ENCODE data around the gene PTRH2.

The PTRH2 gene

DNA sequence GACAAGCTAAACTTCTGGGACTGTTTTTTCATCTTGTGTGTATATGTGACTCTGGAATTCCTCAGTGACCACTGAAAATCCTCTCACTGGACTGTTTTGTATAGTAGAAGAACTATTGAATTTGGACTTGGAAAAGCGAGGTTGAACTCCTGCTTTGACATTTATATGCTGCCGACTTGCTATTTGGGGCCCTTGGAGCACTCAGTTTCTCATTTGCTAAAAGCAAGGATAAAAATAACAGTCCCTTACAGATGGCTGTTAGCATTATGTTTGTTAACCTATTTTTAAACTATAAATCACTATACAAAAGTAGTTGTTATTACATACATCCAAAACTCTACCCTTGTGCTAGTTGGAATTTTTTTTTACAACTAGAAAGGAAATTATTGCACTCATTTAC is 9.2 kb upstream of the PTRH2 start:
- Histone ChIP-seq H3K27me3 (replicated peaks; ENCODE audit: control insufficient read depth, insufficient read depth, low read length) (no peaks in the 10 kb centered on the region), H3K4me3 (replicated peaks; ENCODE audit: low read depth, low read length) (no peak overlapping the region), H3K36me3 (ENCODE audit: control insufficient read depth, insufficient read depth, low read length) (no peaks in the 10 kb centered on the region)
- no peak for DNase-seq (ENCODE audit: extremely low read depth, insufficient read length)
- TF ChIP-seq, protein P1, sequence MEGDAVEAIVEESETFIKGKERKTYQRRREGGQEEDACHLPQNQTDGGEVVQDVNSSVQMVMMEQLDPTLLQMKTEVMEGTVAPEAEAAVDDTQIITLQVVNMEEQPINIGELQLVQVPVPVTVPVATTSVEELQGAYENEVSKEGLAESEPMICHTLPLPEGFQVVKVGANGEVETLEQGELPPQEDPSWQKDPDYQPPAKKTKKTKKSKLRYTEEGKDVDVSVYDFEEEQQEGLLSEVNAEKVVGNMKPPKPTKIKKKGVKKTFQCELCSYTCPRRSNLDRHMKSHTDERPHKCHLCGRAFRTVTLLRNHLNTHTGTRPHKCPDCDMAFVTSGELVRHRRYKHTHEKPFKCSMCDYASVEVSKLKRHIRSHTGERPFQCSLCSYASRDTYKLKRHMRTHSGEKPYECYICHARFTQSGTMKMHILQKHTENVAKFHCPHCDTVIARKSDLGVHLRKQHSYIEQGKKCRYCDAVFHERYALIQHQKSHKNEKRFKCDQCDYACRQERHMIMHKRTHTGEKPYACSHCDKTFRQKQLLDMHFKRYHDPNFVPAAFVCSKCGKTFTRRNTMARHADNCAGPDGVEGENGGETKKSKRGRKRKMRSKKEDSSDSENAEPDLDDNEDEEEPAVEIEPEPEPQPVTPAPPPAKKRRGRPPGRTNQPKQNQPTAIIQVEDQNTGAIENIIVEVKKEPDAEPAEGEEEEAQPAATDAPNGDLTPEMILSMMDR (IDR thresholded peaks at IDR 0.05; ENCODE audit: insufficient read depth, low read length, poor library complexity, severe bottlenecking), result no peak

DNA sequence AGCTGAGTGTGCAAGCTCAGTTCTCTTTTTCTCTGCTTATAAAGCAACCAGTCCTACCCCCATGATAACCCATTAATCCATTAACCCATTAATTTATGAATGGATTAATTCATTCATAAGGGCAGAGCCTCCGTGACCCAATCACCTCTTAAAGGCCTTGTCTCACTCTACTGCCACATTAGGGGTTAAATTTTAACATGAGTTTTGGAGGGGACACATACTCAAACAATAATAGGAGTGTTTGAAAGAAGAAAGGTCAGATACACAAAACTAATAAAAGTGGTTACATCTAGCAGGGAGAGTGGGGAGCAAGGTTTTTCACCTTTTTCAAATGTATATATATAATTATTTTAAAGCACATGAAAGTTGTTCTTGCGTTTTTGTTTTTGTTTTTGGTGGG is 7.0 kb upstream of the PTRH2 start:
- H3K36me3 ChIP-seq (ENCODE audit: control insufficient read depth, insufficient read depth, low read length), result no peaks in the 10 kb centered on the region
- H3K27me3 ChIP-seq (replicated peaks; ENCODE audit: control insufficient read depth, insufficient read depth, low read length), result no peaks in the 10 kb centered on the region
- H3K4me3 ChIP-seq (replicated peaks; ENCODE audit: low read depth, low read length), result no peak overlapping the region
- TF ChIP-seq, protein P1 (IDR thresholded peaks at IDR 0.05; ENCODE audit: insufficient read depth, low read length, poor library complexity, severe bottlenecking), result no peak
- no peak for DNase-seq (ENCODE audit: extremely low read depth, insufficient read length)

DNA sequence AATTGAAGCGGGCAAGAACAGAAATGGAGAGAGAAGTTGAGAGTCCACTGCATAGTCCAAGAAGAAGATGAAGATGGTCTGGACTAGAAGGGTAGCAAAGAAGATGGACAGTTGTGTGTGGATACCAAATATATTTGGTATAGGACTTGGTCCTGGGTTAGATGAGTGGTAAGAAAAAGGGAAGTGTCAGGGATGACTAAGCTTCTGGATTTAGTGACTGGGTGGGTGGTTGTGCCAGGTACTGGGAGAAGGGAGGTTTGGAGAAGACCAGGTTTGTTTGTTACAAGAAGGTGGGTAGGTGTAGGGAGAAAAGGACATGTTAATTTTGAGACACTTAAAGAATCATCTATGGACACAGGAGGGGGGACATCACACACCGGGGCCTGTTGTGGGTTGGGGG is 5.6 kb upstream of the PTRH2 start:
- no peak for DNase-seq (ENCODE audit: extremely low read depth, insufficient read length)
- H3K36me3 ChIP-seq (ENCODE audit: control insufficient read depth, insufficient read depth, low read length), result no peaks in the 10 kb centered on the region
- TF ChIP-seq, protein P1 (IDR thresholded peaks at IDR 0.05; ENCODE audit: insufficient read depth, low read length, poor library complexity, severe bottlenecking), result no peak
- no peak overlapping the region for H3K4me3 ChIP-seq (replicated peaks; ENCODE audit: low read depth, low read length)
- no peaks in the 10 kb centered on the region for H3K27me3 ChIP-seq (replicated peaks; ENCODE audit: control insufficient read depth, insufficient read depth, low read length)

DNA sequence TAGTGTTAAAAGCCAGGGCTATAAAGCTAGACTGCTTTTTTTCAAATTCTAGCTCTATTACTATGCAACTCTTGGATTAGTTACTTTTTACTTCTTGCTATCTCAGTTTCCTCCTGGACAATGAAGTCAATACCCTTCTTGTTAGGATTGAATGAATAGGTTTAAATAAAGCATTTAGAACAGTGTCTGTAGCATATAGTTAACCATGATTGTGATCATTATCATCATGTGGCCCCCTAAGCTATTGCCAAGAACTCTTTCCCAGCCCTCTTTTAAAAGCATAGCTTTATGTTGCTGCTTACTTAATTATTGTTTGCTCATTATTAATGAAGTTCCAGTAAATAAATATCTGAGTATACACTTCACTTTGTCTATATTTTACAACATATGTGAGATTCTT is 4.7 kb upstream of the PTRH2 start:
- TF ChIP-seq, protein P1 (IDR thresholded peaks at IDR 0.05; ENCODE audit: insufficient read depth, low read length, poor library complexity, severe bottlenecking), result no peak
- H3K27me3 ChIP-seq (replicated peaks; ENCODE audit: control insufficient read depth, insufficient read depth, low read length), result no peaks in the 10 kb centered on the region
- H3K36me3 ChIP-seq (ENCODE audit: control insufficient read depth, insufficient read depth, low read length), result no peaks in the 10 kb centered on the region
- no peak for DNase-seq (ENCODE audit: extremely low read depth, insufficient read length)
- H3K4me3 ChIP-seq (replicated peaks; ENCODE audit: low read depth, low read length), result no peak overlapping the region

DNA sequence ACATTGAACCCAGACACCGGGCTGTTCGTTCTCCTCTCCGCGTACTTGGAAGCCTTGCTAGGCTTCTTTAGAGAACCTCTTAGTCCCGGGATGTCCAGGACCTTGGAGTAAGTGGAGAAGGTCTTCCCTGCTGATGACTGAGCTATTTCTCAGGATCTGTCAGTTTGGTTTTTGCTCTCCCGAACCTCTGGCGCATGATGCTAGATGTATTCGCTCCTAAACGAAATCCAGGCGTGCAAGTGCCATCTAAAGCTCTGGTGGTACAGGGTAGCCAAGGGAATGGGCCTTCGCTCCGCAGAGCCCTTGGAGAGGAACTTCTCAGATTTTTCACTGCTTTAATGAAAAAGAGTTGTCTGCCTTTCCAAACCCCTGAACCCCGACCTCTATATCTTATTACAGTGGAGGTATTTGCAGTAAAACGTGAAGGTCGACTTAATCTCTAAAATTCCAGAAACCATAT is 771 bp upstream of the PTRH2 start:
- TF ChIP-seq, protein P1 (IDR thresholded peaks at IDR 0.05; ENCODE audit: insufficient read depth, low read length, poor library complexity, severe bottlenecking), result no peak
- no peak for DNase-seq (ENCODE audit: extremely low read depth, insufficient read length)
- H3K27me3 ChIP-seq (replicated peaks; ENCODE audit: control insufficient read depth, insufficient read depth, low read length), result no peaks in the 10 kb centered on the region
- H3K4me3 ChIP-seq (replicated peaks; ENCODE audit: low read depth, low read length), result peak overlapping the region; percentile 99
- H3K36me3 ChIP-seq (ENCODE audit: control insufficient read depth, insufficient read depth, low read length), result peaks cover 1% of the 10 kb centered on the region; the same call in 1 of the 2 replicates

DNA sequence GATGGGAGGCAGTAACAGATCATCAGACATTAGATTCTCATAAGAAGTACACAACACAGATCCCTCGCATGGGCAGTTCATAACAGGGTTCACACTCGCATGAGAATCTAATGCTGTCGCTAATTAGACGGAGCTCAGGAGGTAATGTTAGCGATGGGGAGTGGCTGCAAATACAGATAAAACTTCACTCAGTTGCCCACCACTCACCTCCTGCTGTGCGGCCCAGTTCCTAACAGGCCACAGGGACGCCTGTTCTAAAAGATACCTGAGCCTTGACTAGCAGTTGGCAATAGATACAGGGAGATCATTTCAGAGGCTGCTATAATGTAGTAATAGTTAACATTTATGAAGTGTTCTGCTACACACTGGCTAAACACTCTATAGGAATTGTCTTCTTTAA is 4.9 kb downstream of the PTRH2 start:
- TF ChIP-seq, protein P1 (IDR thresholded peaks at IDR 0.05; ENCODE audit: insufficient read depth, low read length, poor library complexity, severe bottlenecking), result no peak
- DNase-seq (ENCODE audit: extremely low read depth, insufficient read length), result no peak
- no peak overlapping the region for H3K4me3 ChIP-seq (replicated peaks; ENCODE audit: low read depth, low read length)
- peaks cover 9% of the 10 kb centered on the region for H3K36me3 ChIP-seq (ENCODE audit: control insufficient read depth, insufficient read depth, low read length)
- no peaks in the 10 kb centered on the region for H3K27me3 ChIP-seq (replicated peaks; ENCODE audit: control insufficient read depth, insufficient read depth, low read length)

Measured in GM06990 (cell line).